Measurements from ENCODE around the gene OPCML.

Gene OPCML

GRCh38 chr11:133503776-133504175 is 28.5 kb downstream of the OPCML start:
- DNase-seq, result no peak

- no peak for DNase-seq
Observed at GRCh38 chr11:133503236-133503635, 29.1 kb downstream of the OPCML start.

GRCh38 chr11:133501643-133502539 is 30.4 kb downstream of the OPCML start:
- no peak for DNase-seq

GRCh38 chr11:133500936-133501335 is 31.4 kb downstream of the OPCML start:
- DNase-seq, result no peak

GRCh38 chr11:133500435-133500834 is 31.9 kb downstream of the OPCML start:
- no peak for DNase-seq

GRCh38 chr11:133498969-133499368 is 33.3 kb downstream of the OPCML start:
- DNase-seq, result no peak

- no peak for DNase-seq
Observed at GRCh38 chr11:133497477-133498140, 34.7 kb downstream of the OPCML start.

- DNase-seq, result no peak
Observed at GRCh38 chr11:133492895-133493294, 39.4 kb downstream of the OPCML start.

GRCh38 chr11:133491680-133492383 is 40.5 kb downstream of the OPCML start:
- DNase-seq, result no peak

GRCh38 chr11:133480722-133481121 is 51.6 kb downstream of the OPCML start:
- DNase-seq, result no peak

GRCh38 chr11:133479209-133479608 is 53.1 kb downstream of the OPCML start:
- no peak for DNase-seq

GRCh38 chr11:133477251-133477625 is 55.1 kb downstream of the OPCML start:
- no peak for DNase-seq

GRCh38 chr11:133476570-133477250 is 55.6 kb downstream of the OPCML start:
- no peak for DNase-seq

- DNase-seq, result no peak
Observed at GRCh38 chr11:133474461-133474860, 57.8 kb downstream of the OPCML start.

GRCh38 chr11:133467686-133468085 is 64.6 kb downstream of the OPCML start:
- DNase-seq, result no peak

- DNase-seq, result no peak
Observed at GRCh38 chr11:133443206-133443747, 89.0 kb downstream of the OPCML start.

GRCh38 chr11:133441964-133442660 is 90.2 kb downstream of the OPCML start:
- no peak for DNase-seq

- no peak for DNase-seq
Observed at GRCh38 chr11:133425992-133426391, 106.3 kb downstream of the OPCML start.

- no peak for DNase-seq
Observed at GRCh38 chr11:133425245-133425644, 107.1 kb downstream of the OPCML start.

GRCh38 chr11:133418218-133418617 is 114.1 kb downstream of the OPCML start:
- DNase-seq, result no peak

- no peak for DNase-seq
Observed at GRCh38 chr11:133414506-133414905, 117.8 kb downstream of the OPCML start.
